CD14-positive monocyte (primary cell): Measurements from ENCODE around the gene TRPM2. TPM values are rescaled to one million over a fixed set of nuclear protein-coding genes. Genes with fewer than 3 reads are reported as not detected.

Experiments
- DNase-seq, 3 donors: peaks; one replicate each; pipeline ENCODE4 v3.0.0-alpha.2; 2011 to 2022
- H2AFZ ChIP-seq: 2 replicates; pipeline ENCODE4 v1.6.0; 2012; ENCODE audit warnings: mild to moderate bottlenecking, low read depth, low read length, inconsistent platforms; ENCODE audit not compliant: insufficient read depth, poor library complexity, severe bottlenecking
- H3K27ac ChIP-seq, 2 donors: 1 replicate in 1 of 2; 2 replicates in 1 of 2; pipeline ENCODE4 v1.5.1; 2012 to 2013; ENCODE audit warnings: low read length in 2 of 2, control low read depth in 1 of 2, inconsistent platforms in 1 of 2, low read depth in 1 of 2, mild to moderate bottlenecking in 1 of 2
- H3K27me3 ChIP-seq, 2 donors: one replicate each; pipeline versions ENCODE4 v1.6.0 to v1.6.1; 2011 to 2013; ENCODE audit warnings: low read length in 2 of 2; ENCODE audit not compliant: control insufficient read depth in 2 of 2, insufficient read depth in 2 of 2
- H3K36me3 ChIP-seq, 2 donors: replicated peaks in 1 of 2; 1 replicate in 1 of 2; 2 replicates in 1 of 2; pipeline versions ENCODE4 v1.5.1 to v1.6.1; 2012 to 2013; ENCODE audit warnings: low read length in 2 of 2, control low read depth in 1 of 2, inconsistent platforms in 1 of 2, mild to moderate bottlenecking in 1 of 2; ENCODE audit not compliant: insufficient read depth in 2 of 2, control insufficient read depth in 1 of 2
- H3K4me1 ChIP-seq, 2 donors: 1 replicate in 1 of 2; 2 replicates in 1 of 2; pipeline versions ENCODE4 v1.5.1 to v1.6.1; 2012 to 2013; ENCODE audit warnings: low read length in 2 of 2, control low read depth in 1 of 2, inconsistent platforms in 1 of 2, mild to moderate bottlenecking in 1 of 2, moderate library complexity in 1 of 2; ENCODE audit not compliant: insufficient read depth in 2 of 2, control insufficient read depth in 1 of 2
- H3K4me2 ChIP-seq: replicated peaks from 2 replicates; pipeline ENCODE3; 2012; ENCODE audit warnings: low read length, moderate library complexity, mild to moderate bottlenecking; ENCODE audit not compliant: poor library complexity, severe bottlenecking; ENCODE audit errors: extremely low read depth
- H3K4me3 ChIP-seq, 3 experiments: fragments of 200-600 bp in 1 of 3; sonication (generic) in 1 of 3; replicated peaks in 1 of 3; 1 replicate in 2 of 3; 2 replicates in 1 of 3; pipeline ENCODE4 v1.5.1; 2011 to 2013; ENCODE audit warnings: low read length in 3 of 3, mild to moderate bottlenecking in 3 of 3, control low read depth in 2 of 3, low read depth in 2 of 3, inconsistent platforms in 1 of 3, moderate library complexity in 1 of 3
- H3K79me2 ChIP-seq: 2 replicates; pipeline ENCODE4 v1.6.0; 2012; ENCODE audit warnings: mild to moderate bottlenecking, control low read depth, inconsistent platforms, low read length, moderate library complexity; ENCODE audit not compliant: insufficient read depth
- H3K9ac ChIP-seq: 2 replicates; pipeline ENCODE4 v1.6.0; 2017; ENCODE audit warnings: low read length, mild to moderate bottlenecking; ENCODE audit not compliant: insufficient read depth, poor library complexity, severe bottlenecking
- H3K9me3 ChIP-seq, 2 donors: replicated peaks in 1 of 2; 1 replicate in 1 of 2; 2 replicates in 1 of 2; pipeline versions ENCODE4 v1.5.1 to v1.6.1; 2012 to 2013; ENCODE audit warnings: low read length in 2 of 2, control low read depth in 1 of 2; ENCODE audit not compliant: control insufficient read depth in 1 of 2, insufficient read depth in 1 of 2
- H4K20me1 ChIP-seq: 2 replicates; pipeline ENCODE4 v1.6.0; 2012; ENCODE audit warnings: mild to moderate bottlenecking, low read length, control low read depth, moderate library complexity; ENCODE audit not compliant: insufficient read depth
- H3K27ac Mint-ChIP-seq, 7 donors: one replicate each; pipeline ENCODE4 v1.8.0; 2020; ENCODE audit warnings: mild to moderate bottlenecking in 7 of 7, mixed read lengths in 7 of 7, moderate library complexity in 6 of 7, inconsistent platforms in 2 of 7
- H3K27me3 Mint-ChIP-seq, 3 donors: one replicate each; pipeline ENCODE4 v1.8.0; 2021 to 2022; ENCODE audit warnings: low read depth in 3 of 3, mild to moderate bottlenecking in 3 of 3, mixed read lengths in 3 of 3, moderate library complexity in 3 of 3, inconsistent platforms in 1 of 3
- H3K36me3 Mint-ChIP-seq, 2 donors: one replicate each; pipeline ENCODE4 v1.8.0; 2020; ENCODE audit warnings: mixed read lengths in 2 of 2, inconsistent platforms in 1 of 2, mild to moderate bottlenecking in 1 of 2
- H3K4me1 Mint-ChIP-seq: one replicate; pipeline ENCODE4 v1.8.0; 2020; ENCODE audit warnings: mild to moderate bottlenecking, mixed read lengths
- H3K4me3 Mint-ChIP-seq, 2 donors: one replicate each; pipeline ENCODE4 v1.8.0; 2020; ENCODE audit warnings: mild to moderate bottlenecking in 2 of 2, mixed read lengths in 2 of 2, moderate library complexity in 1 of 2
- H3K9me3 Mint-ChIP-seq, 7 donors: one replicate each; pipeline ENCODE4 v1.8.0; 2020 to 2022; ENCODE audit warnings: mixed read lengths in 7 of 7, mild to moderate bottlenecking in 6 of 7, moderate library complexity in 6 of 7, inconsistent platforms in 2 of 7
- CTCF ChIP-seq: fragments of 200-600 bp; IDR thresholded peaks from one replicate; pipeline ENCODE4 v1.8.0; 2022; ENCODE audit warnings: antibody characterized with exemption, mild to moderate bottlenecking
- WGBS: methylation state at CpG from one replicate; pipeline ENCODE4 v1.1.5; 2013; ENCODE audit warnings: missing lambda C conversion rate; ENCODE audit not compliant: insufficient coverage; 5-methylcytosine and 5-hydroxymethylcytosine counted together
- intact Hi-C, 2 donors: fragments of 100-400 bp; cut with micrococcal nuclease; formaldehyde crosslinking; loops; one replicate each; pipeline versions ENCODE4 v1.15.0 to v1.15.1; 2023
- polyA plus RNA-seq, 3 donors: library from polyadenylated mRNA; depleted of rRNA in 1 of 3; unstranded in 2 of 3; stranded (reverse) in 1 of 3; fragments of 300-500 nt in 2 of 3; fragments of >200 nt in 1 of 3; fragmentation: Illumina TruSeq in 2 of 3; gene quantifications; 1 replicate in 2 of 3; 2 replicates in 1 of 3; pipeline ENCODE4 v1.2.3, GENCODE V29; 2012 to 2021

Gene TRPM2
- polyA plus RNA-seq, 3 donors: 7.6 to 21.6 (median 12.2) TPM

GRCh38 chr21:44485254-44485793 lies 131.9 kb downstream of the TRPM2 start:
- Histone ChIP-seq H3K9ac (no peak overlapping the region), H3K4me3 (peak overlapping the region in 1 of 3 experiments; percentile 4), H3K27ac (no peak overlapping the region), H3K36me3 (no peaks in the 10 kb centered on the region), H3K4me1 (no peaks in the 10 kb centered on the region), H2AFZ (no peak overlapping the region), H4K20me1 (no peaks in the 10 kb centered on the region), H3K79me2 (no peaks in the 10 kb centered on the region), H3K4me2 (no peak overlapping the region), H3K9me3 (peaks cover 6 to 11% of the 10 kb centered on the region in 2 donors), H3K27me3 (peaks cover 0 to 3% of the 10 kb centered on the region in 2 donors)
- peaks cover 5 to 11% (median 6%) of the 10 kb centered on the region in 3 donors for H3K27me3 Mint-ChIP-seq
- intact Hi-C loops: no loop called here
- H3K27ac Mint-ChIP-seq: peak overlapping the region in 1 of 7 donors; percentile 50
- DNase-seq: no peak
- H3K4me3 Mint-ChIP-seq: peak overlapping the region in 1 of 2 donors; percentile 12
- no peaks in the 10 kb centered on the region for H3K4me1 Mint-ChIP-seq
- 84% methylated on average over 19 of the region's 25 CpGs for WGBS
- TF ChIP-seq CTCF: no peak
- H3K36me3 Mint-ChIP-seq: no peaks in the 10 kb centered on the region
- peaks cover 6 to 14% (median 9%) of the 10 kb centered on the region in 7 donors for H3K9me3 Mint-ChIP-seq

- H3K4me3 Mint-ChIP-seq: peak overlapping the region in 1 of 2 donors; percentile 12
Measured at GRCh38 chr21:44485796-44486195, 132.4 kb downstream of the TRPM2 start.

More at GRCh38 chr21:44485796-44486195, 132.4 kb downstream of the TRPM2 start:
- Mint-ChIP-seq H3K9me3 (peaks cover 7 to 18% (median 11%) of the 10 kb centered on the region in 7 donors), H3K27ac (no peak overlapping the region), H3K4me1 (no peaks in the 10 kb centered on the region), H3K27me3 (peaks cover 5 to 11% (median 6%) of the 10 kb centered on the region in 3 donors), H3K36me3 (no peaks in the 10 kb centered on the region)
- Histone ChIP-seq H3K4me1 (no peaks in the 10 kb centered on the region), H3K36me3 (no peaks in the 10 kb centered on the region), H2AFZ (no peak overlapping the region), H3K9me3 (peaks cover 6 to 13% of the 10 kb centered on the region in 2 donors), H3K4me3 (no peak overlapping the region), H3K27me3 (peaks cover 0 to 3% of the 10 kb centered on the region in 2 donors), H3K4me2 (no peak overlapping the region), H4K20me1 (no peaks in the 10 kb centered on the region), H3K9ac (no peak overlapping the region), H3K79me2 (no peaks in the 10 kb centered on the region), H3K27ac (no peak overlapping the region)
- 85% methylated on average over 6 of the region's 10 CpGs for WGBS
- intact Hi-C loops: no loop called here
- DNase-seq: no peak
- TF ChIP-seq CTCF: no peak
